Lower lobe of right lung (tissue), 2 donors: ENCODE data around the gene GAREM2. TPM values are rescaled to one million over a fixed set of nuclear protein-coding genes. Genes with fewer than 3 reads are reported as not detected.

Experiments used
- ATAC-seq, 2 donors: fragments of 200-7000 bp; cut with Tn5 transposase; one replicate each; pipeline ENCODE4 v1.9.1; 2020 to 2022; ENCODE audit warnings: mild to moderate bottlenecking in 2 of 2, moderate library complexity in 2 of 2
- DNase-seq: peaks from one replicate; pipeline ENCODE4 v3.0.0-alpha.2; 2020
- H3K27ac ChIP-seq: fragments of 200-600 bp; one replicate; pipeline ENCODE4 v1.8.0; 2022
- H3K27me3 ChIP-seq: fragments of 200-600 bp; one replicate; pipeline ENCODE4 v1.8.0; 2022; ENCODE audit warnings: low read depth
- H3K36me3 ChIP-seq: fragments of 200-600 bp; one replicate; pipeline ENCODE4 v1.8.0; 2022; ENCODE audit warnings: mild to moderate bottlenecking
- H3K4me1 ChIP-seq: fragments of 200-600 bp; one replicate; pipeline ENCODE4 v1.8.0; 2022
- H3K4me3 ChIP-seq: fragments of 200-600 bp; one replicate; pipeline ENCODE4 v1.8.0; 2022; ENCODE audit warnings: mild to moderate bottlenecking
- H3K9me3 ChIP-seq: fragments of 200-600 bp; one replicate; pipeline ENCODE4 v1.8.0; 2022
- CTCF ChIP-seq: fragments of 200-600 bp; IDR thresholded peaks from one replicate; pipeline ENCODE4 v1.8.0; 2022; ENCODE audit warnings: antibody characterized with exemption, mild to moderate bottlenecking
- intact Hi-C: fragments of 100-400 bp; cut with DNase I; formaldehyde crosslinking; loops from one replicate; pipeline ENCODE4 v1.11.0; 2022
- total RNA-seq: library from RNA; stranded (reverse); fragmentation: NEBNext Ultra II Directional; extraction: Animal tissue kit (Norgen Biotek cat#: 25700); gene quantifications from one replicate; pipeline ENCODE4 v1.2.1, GENCODE V29; 2021
- donor health status: DM: no; HTN: yes; CAD: no; lungs with severe emphysema.

Gene GAREM2
- total RNA-seq, 1 donor from 2014 or later, result 2.0 TPM

DNA sequence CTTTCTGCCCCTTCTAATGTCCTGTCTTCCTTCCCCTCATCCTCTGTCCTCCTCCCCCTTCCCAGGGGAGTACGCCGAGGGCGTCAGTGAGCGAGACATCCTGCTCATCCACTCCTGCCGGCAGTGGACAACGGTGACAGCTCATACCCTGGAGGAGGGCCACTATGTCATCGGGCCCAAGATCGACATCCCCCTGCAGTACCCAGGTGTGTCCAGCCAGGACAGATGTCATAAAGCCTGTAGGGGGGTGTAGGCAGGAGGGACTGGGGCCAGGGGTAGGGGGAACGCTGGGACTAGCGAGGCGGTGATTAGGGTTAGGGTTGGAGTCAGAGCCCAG, 3.4 kb downstream of the GAREM2 start:
- H3K4me1 ChIP-seq, result peaks cover 14% of the 10 kb centered on the region
- H3K27me3 ChIP-seq, result peaks cover 62% of the 10 kb centered on the region
- no peak overlapping the region for H3K27ac ChIP-seq
- no peak overlapping the region for H3K4me3 ChIP-seq
- ATAC-seq, result no peak
- H3K36me3 ChIP-seq, result no peaks in the 10 kb centered on the region
- no peaks in the 10 kb centered on the region for H3K9me3 ChIP-seq
- no peak for DNase-seq
- intact Hi-C loops, result no loop called here
- no peak for TF ChIP-seq CTCF

DNA sequence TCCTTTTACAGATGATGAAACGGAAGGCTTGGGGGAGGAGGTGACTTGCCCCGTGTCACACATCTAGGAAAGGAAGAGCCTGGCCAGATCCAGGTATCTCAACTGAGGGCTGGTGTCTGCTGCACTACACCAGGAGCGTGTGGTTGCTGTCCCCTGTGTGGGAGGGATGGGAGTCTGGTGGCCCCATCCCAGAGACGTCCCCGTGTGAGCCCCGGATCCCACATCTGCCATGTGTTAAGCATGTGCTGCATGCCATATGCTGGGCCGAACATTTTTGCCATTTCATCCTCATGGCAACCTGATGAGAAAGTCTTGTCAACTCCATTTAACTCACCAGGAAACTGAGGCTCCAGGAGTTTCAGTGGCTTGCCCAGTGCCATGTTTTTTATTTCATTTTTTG, 4.2 kb downstream of the GAREM2 start:
- Histone ChIP-seq H3K27ac (no peak overlapping the region), H3K36me3 (no peaks in the 10 kb centered on the region), H3K4me1 (peaks cover 14% of the 10 kb centered on the region), H3K4me3 (no peak overlapping the region), H3K27me3 (peaks cover 55% of the 10 kb centered on the region), H3K9me3 (no peaks in the 10 kb centered on the region)
- no peak for TF ChIP-seq CTCF
- intact Hi-C loops, result no loop called here
- ATAC-seq (no peak), DNase-seq (no peak)

- peaks cover 12% of the 10 kb centered on the region for H3K4me1 ChIP-seq
- no peak for DNase-seq
- intact Hi-C loops, result no loop called here
- no peaks in the 10 kb centered on the region for H3K36me3 ChIP-seq
- H3K9me3 ChIP-seq, result no peaks in the 10 kb centered on the region
- TF ChIP-seq CTCF, result no peak
- H3K4me3 ChIP-seq, result peak overlapping the region; percentile 66
- no peak overlapping the region for H3K27ac ChIP-seq
- ATAC-seq, result no peak
- H3K27me3 ChIP-seq, result peaks cover 48% of the 10 kb centered on the region
Observed at GRCh38 chr2:26178246-26178645, 5.4 kb downstream of the GAREM2 start.

- Histone ChIP-seq H3K9me3 (no peaks in the 10 kb centered on the region), H3K4me1 (peaks cover 6% of the 10 kb centered on the region), H3K27me3 (peaks cover 42% of the 10 kb centered on the region), H3K27ac (no peak overlapping the region), H3K36me3 (no peaks in the 10 kb centered on the region), H3K4me3 (peak overlapping the region; percentile 66)
- DNase-seq, result peak; percentile 56
- no peak for TF ChIP-seq CTCF
- peak; percentile 60 to 63 for ATAC-seq
- intact Hi-C loops, result no loop called here
Observed at GRCh38 chr2:26178746-26179436, 6.0 kb downstream of the GAREM2 start.

- Histone ChIP-seq H3K4me3 (peak overlapping the region; percentile 66), H3K9me3 (no peaks in the 10 kb centered on the region), H3K27me3 (peaks cover 38% of the 10 kb centered on the region), H3K36me3 (no peaks in the 10 kb centered on the region), H3K27ac (no peak overlapping the region), H3K4me1 (peaks cover 6% of the 10 kb centered on the region)
- no peak for ATAC-seq
- no peak for DNase-seq
- intact Hi-C loops, result no loop called here
- no peak for TF ChIP-seq CTCF
Observed at GRCh38 chr2:26179446-26179913, 6.6 kb downstream of the GAREM2 start.
